Ishikawa (cell line): ENCODE data around the gene RNF217.

Experiments
- CEBPB ChIP-seq: IDR thresholded peaks from 2 replicates; pipeline ENCODE4 v1.6.1; 2012
- CREB1 ChIP-seq: IDR thresholded peaks from 2 replicates; pipeline ENCODE4 v1.6.1; 2012; ENCODE audit warnings: low read depth
- EGR1 ChIP-seq: IDR thresholded peaks from 2 replicates; pipeline ENCODE4 v1.6.1; 2012
- EP300 ChIP-seq: IDR thresholded peaks from 2 replicates; pipeline ENCODE4 v1.6.1; 2012; ENCODE audit warnings: borderline replicate concordance
- FOXM1 ChIP-seq: IDR thresholded peaks from 2 replicates; pipeline ENCODE4 v1.6.1; 2012; ENCODE audit warnings: low read depth, borderline replicate concordance
- NFIC ChIP-seq: IDR thresholded peaks from 2 replicates; pipeline ENCODE4 v1.6.1; 2012
- RAD21 ChIP-seq: IDR thresholded peaks from 2 replicates; pipeline ENCODE4 v1.6.1; 2012; ENCODE audit warnings: low read depth
- TAF1 ChIP-seq: IDR thresholded peaks from 2 replicates; pipeline ENCODE4 v1.6.1; 2012; ENCODE audit warnings: low read depth, mild to moderate bottlenecking
- TCF12 ChIP-seq: IDR thresholded peaks from 2 replicates; pipeline ENCODE4 v1.6.1; 2012; ENCODE audit warnings: low read depth
- TEAD4 ChIP-seq: IDR thresholded peaks from 2 replicates; pipeline ENCODE4 v1.6.1; 2012
- YY1 ChIP-seq: IDR thresholded peaks from 2 replicates; pipeline ENCODE4 v1.6.1; 2012; ENCODE audit warnings: low read depth
- ZBTB7A ChIP-seq: IDR thresholded peaks from 2 replicates; pipeline ENCODE4 v1.6.1; 2012; ENCODE audit warnings: low read depth
- TF ChIP-seq, protein P1 (sequence below): IDR thresholded peaks from 2 replicates; pipeline ENCODE4 v1.6.1; 2012
- TF ChIP-seq, protein P2 (sequence below): IDR thresholded peaks from 2 replicates; pipeline ENCODE4 v1.6.1; 2012; ENCODE audit warnings: low read depth, mild to moderate bottlenecking
- TF ChIP-seq, protein P3 (sequence below): IDR thresholded peaks from 2 replicates; pipeline ENCODE4 v1.6.1; 2012

RNF217 gene

DNA sequence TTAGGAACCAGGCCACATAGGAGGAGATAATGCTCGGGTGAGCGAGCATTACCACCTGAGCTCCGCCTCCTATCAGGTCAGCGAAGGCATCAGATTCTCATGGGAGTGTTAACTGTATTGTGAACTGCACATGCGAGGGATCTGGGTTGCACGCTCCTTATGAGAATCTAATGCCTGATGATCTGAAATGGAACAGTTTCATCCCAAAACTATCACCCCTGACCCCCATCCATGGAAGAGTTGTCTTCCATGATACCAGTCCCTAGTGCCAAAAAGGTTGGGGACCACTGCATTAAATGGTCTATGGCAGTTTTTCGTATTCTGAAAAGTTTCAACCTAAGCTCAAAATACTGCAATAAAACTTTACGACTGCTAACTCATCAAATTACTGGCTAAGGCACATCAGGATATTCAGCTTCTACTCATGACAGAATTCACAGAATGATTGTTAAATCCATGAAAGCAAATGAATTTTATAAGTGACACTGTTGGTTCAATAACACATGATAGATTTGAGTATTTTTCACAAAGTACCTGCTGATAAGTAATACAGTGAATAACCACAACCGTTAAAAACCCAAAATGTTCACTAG lies 25.9 kb downstream of the RNF217 start:
- TF ChIP-seq EGR1 (no peak), TAF1 (no peak), FOXM1 (no peak), ZBTB7A (no peak), EP300 (no peak), YY1 (no peak), CREB1 (no peak)
- TF ChIP-seq, protein P1, sequence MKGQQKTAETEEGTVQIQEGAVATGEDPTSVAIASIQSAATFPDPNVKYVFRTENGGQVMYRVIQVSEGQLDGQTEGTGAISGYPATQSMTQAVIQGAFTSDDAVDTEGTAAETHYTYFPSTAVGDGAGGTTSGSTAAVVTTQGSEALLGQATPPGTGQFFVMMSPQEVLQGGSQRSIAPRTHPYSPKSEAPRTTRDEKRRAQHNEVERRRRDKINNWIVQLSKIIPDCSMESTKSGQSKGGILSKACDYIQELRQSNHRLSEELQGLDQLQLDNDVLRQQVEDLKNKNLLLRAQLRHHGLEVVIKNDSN = no peak
- TF ChIP-seq, protein P2, sequence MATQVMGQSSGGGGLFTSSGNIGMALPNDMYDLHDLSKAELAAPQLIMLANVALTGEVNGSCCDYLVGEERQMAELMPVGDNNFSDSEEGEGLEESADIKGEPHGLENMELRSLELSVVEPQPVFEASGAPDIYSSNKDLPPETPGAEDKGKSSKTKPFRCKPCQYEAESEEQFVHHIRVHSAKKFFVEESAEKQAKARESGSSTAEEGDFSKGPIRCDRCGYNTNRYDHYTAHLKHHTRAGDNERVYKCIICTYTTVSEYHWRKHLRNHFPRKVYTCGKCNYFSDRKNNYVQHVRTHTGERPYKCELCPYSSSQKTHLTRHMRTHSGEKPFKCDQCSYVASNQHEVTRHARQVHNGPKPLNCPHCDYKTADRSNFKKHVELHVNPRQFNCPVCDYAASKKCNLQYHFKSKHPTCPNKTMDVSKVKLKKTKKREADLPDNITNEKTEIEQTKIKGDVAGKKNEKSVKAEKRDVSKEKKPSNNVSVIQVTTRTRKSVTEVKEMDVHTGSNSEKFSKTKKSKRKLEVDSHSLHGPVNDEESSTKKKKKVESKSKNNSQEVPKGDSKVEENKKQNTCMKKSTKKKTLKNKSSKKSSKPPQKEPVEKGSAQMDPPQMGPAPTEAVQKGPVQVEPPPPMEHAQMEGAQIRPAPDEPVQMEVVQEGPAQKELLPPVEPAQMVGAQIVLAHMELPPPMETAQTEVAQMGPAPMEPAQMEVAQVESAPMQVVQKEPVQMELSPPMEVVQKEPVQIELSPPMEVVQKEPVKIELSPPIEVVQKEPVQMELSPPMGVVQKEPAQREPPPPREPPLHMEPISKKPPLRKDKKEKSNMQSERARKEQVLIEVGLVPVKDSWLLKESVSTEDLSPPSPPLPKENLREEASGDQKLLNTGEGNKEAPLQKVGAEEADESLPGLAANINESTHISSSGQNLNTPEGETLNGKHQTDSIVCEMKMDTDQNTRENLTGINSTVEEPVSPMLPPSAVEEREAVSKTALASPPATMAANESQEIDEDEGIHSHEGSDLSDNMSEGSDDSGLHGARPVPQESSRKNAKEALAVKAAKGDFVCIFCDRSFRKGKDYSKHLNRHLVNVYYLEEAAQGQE = no peak

DNA sequence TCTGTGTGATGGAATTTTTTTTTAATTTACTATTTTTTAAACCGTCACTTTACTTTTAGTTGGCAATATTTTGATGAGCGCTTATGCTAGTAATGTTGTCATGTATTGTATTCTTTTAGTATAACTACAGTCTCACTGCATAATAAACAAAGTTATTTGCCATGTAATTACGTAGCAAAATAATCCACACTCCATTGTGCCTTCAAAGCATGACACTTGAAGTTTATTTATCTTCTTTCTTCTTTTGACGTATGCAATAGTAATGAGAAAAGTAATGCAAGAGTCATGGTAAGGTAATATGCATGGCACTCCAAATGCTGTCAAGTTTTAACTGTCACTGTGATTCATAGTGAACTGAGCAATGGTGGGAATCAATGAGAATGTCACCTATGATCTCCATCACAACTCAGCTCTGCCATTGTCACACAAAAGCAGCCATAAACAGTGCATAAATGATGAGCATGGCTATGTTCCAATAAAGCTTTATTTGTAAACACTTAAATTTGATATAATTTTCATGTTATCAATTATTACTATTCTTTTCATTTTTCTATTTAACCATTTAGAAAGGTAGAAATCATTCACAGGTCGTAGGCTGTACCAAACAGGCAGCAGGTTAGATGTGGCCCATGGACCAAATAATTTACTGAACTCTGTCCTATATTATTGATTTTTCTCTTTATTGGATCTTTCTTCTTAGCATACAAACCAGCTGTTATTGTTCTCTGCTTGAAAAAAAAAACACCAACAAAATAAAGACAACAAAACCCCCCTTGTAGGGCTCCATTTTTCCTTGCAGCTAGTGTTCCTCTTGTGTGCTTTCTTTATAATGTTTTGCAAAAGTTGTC lies 27.1 kb downstream of the RNF217 start:
- TF ChIP-seq, protein P1 = no peak

DNA sequence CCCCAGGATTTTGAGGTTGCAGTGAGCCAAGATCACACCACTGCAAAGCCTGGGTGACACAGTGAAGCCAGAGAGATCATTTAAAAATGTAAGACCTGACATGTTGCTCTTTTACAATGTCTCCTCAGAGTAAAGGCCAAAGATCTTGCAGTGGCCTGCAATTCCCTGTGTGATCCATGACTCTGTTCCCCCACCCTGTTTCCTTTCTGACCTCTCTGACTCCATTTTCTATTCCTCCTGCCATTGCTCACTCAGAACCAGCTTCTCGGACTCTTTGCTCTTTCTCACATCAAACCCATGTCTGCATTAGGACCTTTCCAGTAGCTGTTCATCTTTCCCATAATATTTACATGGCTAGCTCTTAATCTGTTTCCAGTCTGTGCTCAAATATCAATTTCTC lies 28.8 kb downstream of the RNF217 start:
- TF ChIP-seq, protein P1 = no peak
- TF ChIP-seq FOXM1 (no peak), TCF12 (no peak), RAD21 (no peak), TAF1 (no peak)

DNA sequence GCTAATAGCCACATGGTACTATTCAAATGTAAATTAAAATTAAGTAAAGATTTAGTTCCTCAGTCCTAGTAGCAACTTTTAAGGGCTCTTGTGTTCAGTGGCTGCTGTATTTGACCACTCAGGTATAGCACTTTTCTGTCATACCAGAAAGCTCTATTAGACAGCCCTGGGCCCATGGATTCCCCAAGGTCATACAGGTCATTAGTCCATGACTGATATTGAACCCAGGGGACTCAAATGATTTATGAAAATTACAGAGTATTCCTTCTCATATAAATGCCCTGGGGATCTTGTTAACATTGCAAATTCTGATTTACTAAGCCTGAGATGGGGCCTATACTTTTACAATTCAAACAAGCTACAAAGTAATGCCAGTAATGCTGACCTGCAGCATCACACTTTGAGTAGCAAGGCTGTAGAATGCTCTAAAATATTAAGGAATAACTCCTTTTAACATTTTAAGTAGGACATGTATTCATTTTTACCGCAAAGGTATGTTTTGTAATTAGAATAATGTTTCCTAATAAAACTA lies 29.6 kb downstream of the RNF217 start:
- TF ChIP-seq RAD21 (no peak), NFIC (no peak), CREB1 (no peak), YY1 (no peak), EGR1 (no peak), CEBPB (no peak), TCF12 (no peak), FOXM1 (no peak), TEAD4 (no peak), TAF1 (no peak)
- TF ChIP-seq, protein P1 = no peak
- TF ChIP-seq, protein P2 = no peak
- TF ChIP-seq, protein P3, sequence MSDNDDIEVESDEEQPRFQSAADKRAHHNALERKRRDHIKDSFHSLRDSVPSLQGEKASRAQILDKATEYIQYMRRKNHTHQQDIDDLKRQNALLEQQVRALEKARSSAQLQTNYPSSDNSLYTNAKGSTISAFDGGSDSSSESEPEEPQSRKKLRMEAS = no peak

DNA sequence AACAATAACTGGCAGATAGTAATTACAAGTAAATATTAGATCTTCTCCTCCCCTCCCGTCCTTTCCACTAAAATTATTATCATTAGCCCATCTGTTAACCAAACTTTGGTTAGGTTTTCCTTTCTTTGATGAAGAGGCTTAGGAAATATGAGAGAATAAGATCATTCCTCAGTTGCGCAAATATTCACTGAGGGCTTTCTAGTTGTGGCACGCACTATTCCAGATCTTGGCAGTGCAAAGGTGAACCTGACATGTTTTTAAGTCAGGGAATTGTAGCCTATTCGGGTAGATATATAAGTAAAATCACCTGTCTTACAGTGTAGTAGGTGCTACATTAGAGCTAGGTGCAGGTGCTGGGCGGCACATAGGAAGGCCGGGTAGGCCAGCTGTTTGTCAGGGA lies 31.1 kb downstream of the RNF217 start:
- TF ChIP-seq CREB1 (no peak), TEAD4 (no peak), TCF12 (no peak), YY1 (no peak), EGR1 (no peak), FOXM1 (no peak), ZBTB7A (no peak), TAF1 (no peak), EP300 (no peak), RAD21 (no peak), CEBPB (no peak), NFIC (no peak)
- TF ChIP-seq, protein P1 = no peak
- TF ChIP-seq, protein P2 = no peak
- TF ChIP-seq, protein P3 = no peak
